Activated T-cell treated with anti-CD3 and anti-CD28 coated beads, Interleukin-2, amount 50 U/mL, for 4 hours (primary cell): ENCODE measurements around the gene LRP2BP. TPM values are rescaled to one million over a fixed set of nuclear protein-coding genes. Genes with fewer than 3 reads are reported as not detected.

Source experiments
- total RNA-seq, 3 donors: library from RNA; stranded (reverse); gene quantifications; one replicate each; pipeline ENCODE4 v1.2.1, GENCODE V29; 2021

Gene LRP2BP
- total RNA-seq, 3 donors from 2014 or later = 0.16 to 0.40 (median 0.21) TPM

Other genes with a start within 250 kb of the LRP2BP start
- 10 to 100 TPM; 36.8 to 44.4 (median 44.4) TPM for gene CFAP97, start 191.9 kb downstream of the LRP2BP start, total RNA-seq
- gene SNX25, start 186.3 kb downstream of the LRP2BP start, total RNA-seq = 10 to 100 TPM in 2 of 3 donors, 1 to 10 TPM in 1; 9.5 to 10.9 (median 10.3) TPM
- gene ANKRD37, start 917 bp upstream of the LRP2BP start, total RNA-seq = 10 to 100 TPM; 16.8 to 20.8 (median 20.3) TPM
- 10 to 100 TPM; 15.3 to 25.7 (median 18.2) TPM for gene UFSP2, start 30.0 kb upstream of the LRP2BP start, total RNA-seq
- not detected for gene CCDC110, start 75.8 kb upstream of the LRP2BP start, total RNA-seq
- gene PDLIM3, start 139.6 kb upstream of the LRP2BP start, total RNA-seq = not detected